H1 (cell line): ENCODE results near the gene CDC42EP4. TPM values are rescaled to one million over a fixed set of nuclear protein-coding genes. Genes with fewer than 3 reads are reported as not detected.

ENCODE experiments used
- CTCF ChIA-PET: fragments of 300-600 bp; sonication (Branson Sonifier 250); formaldehyde crosslinking; loops from one replicate; lab custom pipeline; 2021; ENCODE audit not compliant: partially characterized antibody; lab: Charles Lee
- POLR2A ChIA-PET: fragments of 300-600 bp; sonication (Branson Sonifier 250); formaldehyde crosslinking; loops from one replicate; lab custom pipeline; 2021; ENCODE audit warnings: inconsistent platforms; ENCODE audit not compliant: partially characterized antibody; lab: Charles Lee
- DNase-seq, 2 experiments: peaks; one replicate each; pipeline versions ENCODE4 v3.0.0 to v3.0.0-alpha.2; 2010 to 2022; ENCODE audit warnings: low spot score in 2 of 2, low read depth in 1 of 2, mixed read lengths in 1 of 2
- FAIRE-seq: peaks from 2 replicates; lab custom pipeline; 2011; peaks lifted over from hg19 to GRCh38; lab: Jason Lieb, UNC
- H2AFZ ChIP-seq: 2 replicates; pipeline ENCODE4 v1.8.1; 2012; ENCODE audit warnings: low read length, inconsistent platforms
- H2AK5ac ChIP-seq: 2 replicates; pipeline ENCODE4 v1.6.1; 2013; ENCODE audit warnings: low read depth, low read length
- H2BK120ac ChIP-seq: replicated peaks from 2 replicates; pipeline ENCODE3; 2013; ENCODE audit warnings: low read depth, low read length, inconsistent platforms
- H2BK12ac ChIP-seq: 2 replicates; pipeline ENCODE4 v1.6.1; 2013; ENCODE audit warnings: low read depth, low read length
- H2BK15ac ChIP-seq: 2 replicates; pipeline ENCODE4 v1.6.1; 2013; ENCODE audit warnings: low read length
- H2BK20ac ChIP-seq: 2 replicates; pipeline ENCODE4 v1.6.1; 2013; ENCODE audit warnings: low read length
- H2BK5ac ChIP-seq: 2 replicates; pipeline ENCODE4 v1.6.1; 2013; ENCODE audit warnings: low read depth, low read length
- H3K14ac ChIP-seq: 2 replicates; pipeline ENCODE4 v1.6.1; 2013; ENCODE audit warnings: inconsistent platforms; ENCODE audit not compliant: insufficient read length
- H3K18ac ChIP-seq: 2 replicates; pipeline ENCODE4 v1.6.1; 2013; ENCODE audit warnings: low read length; ENCODE audit errors: extremely low read depth
- H3K23ac ChIP-seq: 2 replicates; pipeline ENCODE4 v1.6.1; 2013; ENCODE audit warnings: inconsistent platforms; ENCODE audit not compliant: insufficient read length
- H3K23me2 ChIP-seq: 2 replicates; pipeline ENCODE4 v1.6.1; 2013; ENCODE audit warnings: low read depth, low read length
- H3K27ac ChIP-seq: 2 replicates; pipeline ENCODE4 v1.6.1; 2011; ENCODE audit warnings: low read depth, low read length, inconsistent platforms
- H3K27me3 ChIP-seq, 4 experiments: replicated peaks in 1 of 4; 1 replicate in 1 of 4; 2 replicates in 3 of 4; pipeline versions ENCODE4 v1.6.1 to v1.8.1; 2011 to 2013; ENCODE audit warnings: low read length in 3 of 4, mild to moderate bottlenecking in 3 of 4, inconsistent platforms in 2 of 4, mixed read lengths in 2 of 4, moderate library complexity in 1 of 4; ENCODE audit not compliant: control insufficient read depth in 3 of 4, insufficient read depth in 3 of 4; ENCODE audit errors: extremely low read depth in 1 of 4
- H3K36me3 ChIP-seq, 4 experiments: 2 replicates each; pipeline versions ENCODE4 v1.6.1 to v1.8.1; 2011 to 2013; ENCODE audit warnings: mild to moderate bottlenecking in 4 of 4, low read length in 3 of 4, moderate library complexity in 2 of 4, control low read depth in 1 of 4, inconsistent platforms in 1 of 4; ENCODE audit not compliant: insufficient read depth in 4 of 4, control insufficient read depth in 2 of 4
- H3K4ac ChIP-seq: replicated peaks from 2 replicates; pipeline ENCODE3; 2013; ENCODE audit warnings: low read length, low read depth, mixed read lengths, inconsistent platforms; ENCODE audit not compliant: insufficient read length
- H3K4me1 ChIP-seq, 4 experiments: replicated peaks in 1 of 4; 1 replicate in 1 of 4; 2 replicates in 3 of 4; pipeline versions ENCODE4 v1.6.1 to v1.8.1; 2011 to 2013; ENCODE audit warnings: low read length in 3 of 4, inconsistent platforms in 2 of 4, mixed read lengths in 1 of 4; ENCODE audit not compliant: insufficient read depth in 4 of 4, control insufficient read depth in 3 of 4
- H3K4me2 ChIP-seq, 2 experiments: 2 replicates each; pipeline versions ENCODE4 v1.6.1 to v1.8.1; 2011 to 2013; ENCODE audit warnings: low read depth in 2 of 2, low read length in 2 of 2, control low read depth in 1 of 2, inconsistent platforms in 1 of 2, mild to moderate bottlenecking in 1 of 2; ENCODE audit not compliant: insufficient read depth in 1 of 2
- H3K4me3 ChIP-seq, 4 experiments: fragments of 200-600, 300-600 bp in 1 of 4; sonication (generic), shearing (Covaris generic), sonication (Bioruptor Twin) in 1 of 4; 2 replicates each; pipeline versions ENCODE4 v1.5.1 to v1.8.1; 2011 to 2016; ENCODE audit warnings: low read length in 4 of 4, low read depth in 3 of 4, control low read depth in 2 of 4, inconsistent platforms in 2 of 4, mild to moderate bottlenecking in 2 of 4, mixed read lengths in 1 of 4, moderate library complexity in 1 of 4; ENCODE audit not compliant: insufficient read depth in 2 of 4; ENCODE audit errors: extremely low read depth in 1 of 4
- H3K56ac ChIP-seq: replicated peaks from 2 replicates; pipeline ENCODE3; 2013; ENCODE audit warnings: low read depth, mild to moderate bottlenecking, mixed read lengths, low read length, inconsistent platforms; ENCODE audit not compliant: insufficient read length
- H3K79me1 ChIP-seq: 2 replicates; pipeline ENCODE4 v1.6.1; 2013; ENCODE audit warnings: low read depth, low read length, control low read depth
- H3K79me2 ChIP-seq, 2 experiments: 2 replicates each; pipeline versions ENCODE4 v1.6.1 to v1.8.1; 2012 to 2013; ENCODE audit warnings: low read length in 2 of 2, mild to moderate bottlenecking in 2 of 2, inconsistent platforms in 1 of 2; ENCODE audit not compliant: insufficient read depth in 2 of 2, control insufficient read depth in 1 of 2
- H3K9ac ChIP-seq, 4 experiments: replicated peaks in 1 of 4; 1 replicate in 1 of 4; 2 replicates in 3 of 4; pipeline versions ENCODE4 v1.6.1 to v1.8.1; 2011 to 2013; ENCODE audit warnings: low read depth in 3 of 4, low read length in 3 of 4, control low read depth in 2 of 4, mild to moderate bottlenecking in 2 of 4, moderate library complexity in 2 of 4, inconsistent platforms in 1 of 4; ENCODE audit errors: extremely low read depth in 1 of 4
- H3K9me3 ChIP-seq, 2 experiments: 2 replicates each; pipeline versions ENCODE4 v1.6.1 to v1.8.1; 2012 to 2013; ENCODE audit warnings: mild to moderate bottlenecking in 2 of 2, moderate library complexity in 2 of 2, control low read depth in 1 of 2, inconsistent platforms in 1 of 2, low read depth in 1 of 2, low read length in 1 of 2, mixed read lengths in 1 of 2; ENCODE audit not compliant: insufficient read depth in 2 of 2
- H4K20me1 ChIP-seq, 2 experiments: replicated peaks in 1 of 2; 2 replicates each; pipeline versions ENCODE3 to v1.8.1; 2011 to 2013; ENCODE audit warnings: inconsistent platforms in 2 of 2, low read length in 2 of 2, mild to moderate bottlenecking in 1 of 2; ENCODE audit not compliant: insufficient read depth in 2 of 2, control insufficient read depth in 1 of 2
- H4K5ac ChIP-seq: 2 replicates; pipeline ENCODE4 v1.6.1; 2013; ENCODE audit warnings: low read length, low read depth, mixed read lengths, inconsistent platforms; ENCODE audit not compliant: insufficient read length
- H4K8ac ChIP-seq: 2 replicates; pipeline ENCODE4 v1.8.0; 2013; ENCODE audit warnings: mild to moderate bottlenecking, moderate library complexity, low read length, inconsistent platforms; ENCODE audit not compliant: insufficient read depth; ENCODE audit errors: extremely low read depth
- H4K91ac ChIP-seq: replicated peaks from 2 replicates; pipeline ENCODE3; 2013; ENCODE audit warnings: low read length, mixed read lengths, inconsistent platforms; ENCODE audit not compliant: insufficient read length
- ASH2L ChIP-seq: fragments of 200-600, 300-600 bp; sonication (generic); IDR thresholded peaks from one replicate; pipeline ENCODE4 v1.7.1; 2017; ENCODE audit warnings: low read length
- BACH1 ChIP-seq: IDR thresholded peaks from 2 replicates; pipeline ENCODE4 v1.6.1; 2012; ENCODE audit warnings: low read length, improper control_type of control experiment
- CEBPB ChIP-seq: IDR thresholded peaks from 2 replicates; pipeline ENCODE4 v1.6.1; 2012; ENCODE audit warnings: low read depth, low read length
- HDAC2 ChIP-seq, 2 experiments: fragments of 300-600 bp in 1 of 2; sonication (generic) in 1 of 2; IDR thresholded peaks; 2 replicates each; pipeline ENCODE4 v1.6.1; 2011 to 2012; ENCODE audit warnings: low read depth in 2 of 2, low read length in 2 of 2, mild to moderate bottlenecking in 2 of 2, moderate library complexity in 2 of 2, borderline replicate concordance in 1 of 2, inconsistent platforms in 1 of 2
- JUN ChIP-seq: IDR thresholded peaks from 2 replicates; pipeline ENCODE4 v1.6.1; 2011; ENCODE audit warnings: low read depth, mild to moderate bottlenecking, improper control_type of control experiment, low read length
- RFX5 ChIP-seq: IDR thresholded peaks from 2 replicates; pipeline ENCODE4 v1.6.1; 2011; ENCODE audit warnings: low read depth, low read length, improper control_type of control experiment, borderline replicate concordance
- SIRT6 ChIP-seq: IDR thresholded peaks from one replicate; pipeline ENCODE4 v1.7.1; 2012; ENCODE audit warnings: low read length, inconsistent platforms
- SP2 ChIP-seq: IDR thresholded peaks from 2 replicates; pipeline ENCODE4 v1.6.1; 2012; ENCODE audit warnings: mild to moderate bottlenecking, low read length, inconsistent platforms
- TCF12 ChIP-seq: IDR thresholded peaks from 2 replicates; pipeline ENCODE4 v1.6.1; 2011; ENCODE audit warnings: low read depth, mild to moderate bottlenecking, low read length
- YY1 ChIP-seq: IDR thresholded peaks from 2 replicates; pipeline ENCODE4 v1.6.1; 2011; ENCODE audit warnings: low read depth, mild to moderate bottlenecking, low read length
- WGBS, 2 experiments: shearing (Covaris generic) in 1 of 2; methylation state at CpG; one replicate each; pipeline versions ENCODE4 v1.1.6 to v1.1.7; 2013 to 2015; ENCODE audit warnings: low lambda C conversion rate in 2 of 2, mixed read lengths in 2 of 2, inconsistent platforms in 1 of 2, low coverage in 1 of 2, missing lambda C conversion rate in 1 of 2; ENCODE audit not compliant: insufficient replicate concordance in 2 of 2, insufficient coverage in 1 of 2, insufficient read length in 1 of 2; ENCODE audit errors: extremely low coverage in 1 of 2, missing lambda C conversion rate in 1 of 2; 5-methylcytosine and 5-hydroxymethylcytosine counted together
- polyA plus RNA-seq, 7 experiments: library from polyadenylated mRNA; depleted of rRNA in 3 of 7; stranded (reverse) in 5 of 7; unstranded in 2 of 7; fragments of >200 nt in 5 of 7; fragments of 200-250 nt in 2 of 7; gene quantifications; 1 replicate in 5 of 7; 2 replicates in 1 of 7; 4 replicates in 1 of 7; pipeline versions ENCODE4 v1.2.1 to v1.2.3, GENCODE V29; 2011 to 2013; ENCODE audit warnings: missing spikeins in 2 of 7, mixed read lengths in 2 of 7
- total RNA-seq: library from RNA; stranded (reverse); fragmentation: NEBNext Ultra II Directional; extraction: Animal tissue kit (Norgen Biotek cat#: 25700); gene quantifications from 2 replicates; pipeline ENCODE4 v1.2.1, GENCODE V29; 2021
- TF ChIP-seq, protein P1 (sequence below): IDR thresholded peaks from 2 replicates; pipeline ENCODE4 v1.6.1; 2011; ENCODE audit warnings: low read length, improper control_type of control experiment

The CDC42EP4 gene
- total and polyA plus RNA-seq, 2 of the 8 experiments (the other 6 are each of a cell fraction or from before 2014, with no cell fraction given): 8.8 to 12.6 TPM

DNA sequence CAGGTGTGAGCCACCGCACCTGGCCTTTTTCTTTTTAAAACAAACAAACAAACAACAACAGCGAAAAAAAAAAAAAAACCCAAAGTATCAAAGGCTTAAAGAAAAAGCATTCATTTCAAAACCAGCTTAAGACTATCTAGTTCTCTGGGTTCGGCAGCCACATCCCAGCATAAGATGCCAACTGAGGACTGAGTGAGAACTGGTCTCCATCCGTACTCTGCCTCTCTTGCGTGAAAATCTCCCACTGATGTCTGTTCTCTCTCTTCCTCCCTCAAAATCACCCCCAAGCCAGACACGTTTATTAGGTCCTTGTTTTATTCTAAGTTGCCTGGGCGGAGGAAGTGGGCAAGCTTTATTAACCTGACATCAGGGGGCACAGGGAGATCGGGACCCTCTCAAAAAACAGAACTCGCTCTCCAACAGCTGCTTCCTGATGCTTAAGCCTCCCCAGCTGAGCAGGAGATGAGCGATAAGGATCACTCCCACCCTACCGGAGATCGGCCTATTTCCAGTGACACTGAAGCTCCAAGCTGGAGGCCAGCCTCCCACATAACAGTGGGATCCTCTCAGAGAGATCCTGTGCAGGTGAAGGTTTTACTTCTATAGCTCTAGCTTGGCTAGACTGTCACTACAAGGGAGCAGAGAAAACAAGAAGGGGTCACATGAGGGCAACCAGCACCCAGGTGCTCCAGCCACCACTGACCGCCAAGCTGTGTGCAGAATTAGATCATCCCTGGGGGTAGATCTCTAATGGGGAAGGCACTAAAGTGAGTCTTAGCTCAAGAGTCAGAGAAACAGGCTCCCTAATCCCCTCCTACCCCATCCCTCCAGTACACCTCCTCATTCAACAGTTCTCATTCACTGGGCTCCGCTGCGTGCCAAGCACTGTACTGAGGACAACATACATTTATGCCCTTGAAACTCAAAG is 13.6 kb downstream of the CDC42EP4 start:
- no peak for FAIRE-seq
- no peaks in the 10 kb centered on the region for H3K27me3 ChIP-seq
- no peak overlapping the region for H3K4me3 ChIP-seq
- H3K18ac ChIP-seq: no peak overlapping the region
- H4K91ac ChIP-seq: no peak overlapping the region
- H3K23ac ChIP-seq: no peak overlapping the region
- no peak overlapping the region for H2BK15ac ChIP-seq
- H2BK12ac ChIP-seq: no peak overlapping the region
- ChIA-PET CTCF (interaction anchor here (0.8 to 6.1 kb wide), 10 partner anchors 12 to 571 kb away, joined by 3 to 39 read pairs (median 4); partner anchors contain the start of genes CDC42EP4 and CPSF4L), POLR2A (interaction anchor here (0.9 to 1.4 kb wide), 3 partner anchors 8 to 12 kb away, joined by 3 to 6 read pairs (median 3); no protein-coding TSS in a partner anchor)
- H2BK20ac ChIP-seq: no peak overlapping the region
- no peak overlapping the region for H3K9ac ChIP-seq
- H3K4me2 ChIP-seq: no peak overlapping the region
- no peak overlapping the region for H2AFZ ChIP-seq
- H3K14ac ChIP-seq: no peak overlapping the region
- no peaks in the 10 kb centered on the region for H3K4me1 ChIP-seq
- peaks cover 0 to 1% of the 10 kb centered on the region in 2 experiments for H4K20me1 ChIP-seq
- TF ChIP-seq CEBPB (no peak), SP2 (no peak), SIRT6 (no peak), HDAC2 (IDR thresholded peaks at IDR 0.05; ENCODE audit: borderline replicate concordance in 1 of 2, low read depth in 2 of 2, low read length in 2 of 2) (no peak), BACH1 (no peak), YY1 (no peak), TCF12 (no peak), ASH2L (no peak), JUN (no peak), RFX5 (no peak)
- TF ChIP-seq, protein P1, sequence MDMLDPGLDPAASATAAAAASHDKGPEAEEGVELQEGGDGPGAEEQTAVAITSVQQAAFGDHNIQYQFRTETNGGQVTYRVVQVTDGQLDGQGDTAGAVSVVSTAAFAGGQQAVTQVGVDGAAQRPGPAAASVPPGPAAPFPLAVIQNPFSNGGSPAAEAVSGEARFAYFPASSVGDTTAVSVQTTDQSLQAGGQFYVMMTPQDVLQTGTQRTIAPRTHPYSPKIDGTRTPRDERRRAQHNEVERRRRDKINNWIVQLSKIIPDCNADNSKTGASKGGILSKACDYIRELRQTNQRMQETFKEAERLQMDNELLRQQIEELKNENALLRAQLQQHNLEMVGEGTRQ: no peak
- H4K5ac ChIP-seq: no peak overlapping the region
- no peak overlapping the region for H2AK5ac ChIP-seq
- no peak overlapping the region for H2BK5ac ChIP-seq
- no peak overlapping the region for H4K8ac ChIP-seq
- H3K27ac ChIP-seq: no peak overlapping the region
- H3K79me1 ChIP-seq: peaks cover 3% of the 10 kb centered on the region; the same call in 1 of the 2 replicates
- no peaks in the 10 kb centered on the region for H3K23me2 ChIP-seq
- 86% methylated on average over 13 of the region's 15 CpGs; no CpG with 5 or more reads in 1 of the 2 experiments for WGBS, 2 experiments
- peaks cover 0 to 11% of the 10 kb centered on the region in 2 experiments; a peak in 1 of 4 replicates for H3K79me2 ChIP-seq
- H3K56ac ChIP-seq: no peak overlapping the region
- no peak for DNase-seq
- no peak overlapping the region for H2BK120ac ChIP-seq
- no peaks in the 10 kb centered on the region for H3K36me3 ChIP-seq
- H3K9me3 ChIP-seq: no peaks in the 10 kb centered on the region
- no peak overlapping the region for H3K4ac ChIP-seq
